Small intestine (tissue), 7 donors: ENCODE data around the gene FAM13A. TPM values are rescaled to one million over a fixed set of nuclear protein-coding genes. Genes with fewer than 3 reads are reported as not detected.

Experiments
- DNase-seq, 2 donors: peaks; one replicate each; pipeline versions ENCODE4 v3.0.0 to v3.0.0-alpha.2; 2013
- FAIRE-seq: peaks from 2 replicates; lab custom pipeline; 2012; peaks lifted over from hg19 to GRCh38; lab: Jason Lieb, UNC
- H3K27ac ChIP-seq, 3 donors: one replicate each; pipeline ENCODE4 v1.5.1; 2013; ENCODE audit warnings: low read length in 2 of 3, mild to moderate bottlenecking in 2 of 3, control low read depth in 1 of 3, inconsistent platforms in 1 of 3, low read depth in 1 of 3, moderate library complexity in 1 of 3
- H3K27me3 ChIP-seq, 3 donors: one replicate each; pipeline ENCODE4 v1.6.1; 2013; ENCODE audit warnings: low read length in 3 of 3, inconsistent platforms in 1 of 3; ENCODE audit not compliant: control insufficient read depth in 3 of 3, insufficient read depth in 3 of 3
- H3K36me3 ChIP-seq, 3 donors: one replicate each; pipeline ENCODE4 v1.6.1; 2013; ENCODE audit warnings: low read length in 3 of 3, inconsistent platforms in 1 of 3, low read depth in 1 of 3, mild to moderate bottlenecking in 1 of 3, moderate library complexity in 1 of 3; ENCODE audit not compliant: control insufficient read depth in 3 of 3, insufficient read depth in 2 of 3
- H3K4me1 ChIP-seq, 3 donors: one replicate each; pipeline ENCODE4 v1.6.1; 2013; ENCODE audit warnings: low read length in 2 of 3, inconsistent platforms in 1 of 3, low read depth in 1 of 3, mild to moderate bottlenecking in 1 of 3, moderate library complexity in 1 of 3; ENCODE audit not compliant: control insufficient read depth in 3 of 3, insufficient read depth in 2 of 3
- H3K4me3 ChIP-seq, 3 donors: one replicate each; pipeline ENCODE4 v1.5.1; 2013; ENCODE audit warnings: low read length in 3 of 3, control low read depth in 1 of 3, inconsistent platforms in 1 of 3, low read depth in 1 of 3, mild to moderate bottlenecking in 1 of 3, moderate library complexity in 1 of 3
- H3K9me3 ChIP-seq, 2 donors: one replicate each; pipeline ENCODE4 v1.6.1; 2013; ENCODE audit warnings: low read depth in 1 of 2, low read length in 1 of 2; ENCODE audit not compliant: control insufficient read depth in 2 of 2, insufficient read depth in 1 of 2
- WGBS, 3 donors: extraction: QIAGEN DNeasy Blood & Tissue Kit; methylation state at CpG; one replicate each; pipeline ENCODE4 v1.1.7; 2013; 5-methylcytosine and 5-hydroxymethylcytosine counted together
- polyA plus RNA-seq, 4 donors: library from polyadenylated mRNA; stranded (reverse) in 3 of 4; unstranded in 1 of 4; fragments of 200-250 nt in 3 of 4; fragments of 120-200 nt in 1 of 4; gene quantifications; one replicate each; pipeline versions ENCODE4 v1.2.1 to v1.2.3, GENCODE V29; 2013
- donor health status: healthy with polysubstance abuse.
- donor health status: control.
- donor health status: control.
- donor health status: Bipolar disorder and iron deficiency.
- donor health status: healthy.

FAM13A gene
- polyA plus RNA-seq, 4 donors = 11.2 to 81.0 (median 58.4) TPM

GRCh38 chr4:88693792-88694191 lies 363.2 kb downstream of the FAM13A start:
- peaks cover 0 to 15% (median 7%) of the 10 kb centered on the region in 3 donors for H3K36me3 ChIP-seq
- no peaks in the 10 kb centered on the region for H3K9me3 ChIP-seq
- no peak for DNase-seq
- FAIRE-seq = no peak
- no peak overlapping the region for H3K27ac ChIP-seq
- 81 to 87% (median 83%) methylated on average over 3 of the region's 3 CpGs for WGBS, 3 donors
- no peaks in the 10 kb centered on the region for H3K27me3 ChIP-seq
- no peak overlapping the region for H3K4me3 ChIP-seq
- no peaks in the 10 kb centered on the region for H3K4me1 ChIP-seq

- 97 to 99% (median 98%) methylated on average over 3 of the region's 3 CpGs for WGBS, 3 donors
- Histone ChIP-seq H3K36me3 (peaks cover 0 to 6% (median 4%) of the 10 kb centered on the region in 3 donors), H3K27ac (no peak overlapping the region), H3K4me3 (no peak overlapping the region), H3K4me1 (no peaks in the 10 kb centered on the region), H3K9me3 (no peaks in the 10 kb centered on the region), H3K27me3 (no peaks in the 10 kb centered on the region)
- DNase-seq (no peak), FAIRE-seq (no peak)
Observed at GRCh38 chr4:88690355-88690754, 366.6 kb downstream of the FAM13A start.

- DNase-seq (no peak), FAIRE-seq (no peak)
- no peaks in the 10 kb centered on the region for H3K4me1 ChIP-seq
- no peaks in the 10 kb centered on the region for H3K27me3 ChIP-seq
- H3K27ac ChIP-seq = no peak overlapping the region
- 93 to 97% (median 97%) methylated on average over 5 of the region's 5 CpGs for WGBS, 3 donors
- H3K9me3 ChIP-seq = no peaks in the 10 kb centered on the region
- H3K36me3 ChIP-seq = peaks cover 2 to 17% (median 10%) of the 10 kb centered on the region in 3 donors
- no peak overlapping the region for H3K4me3 ChIP-seq
Observed at GRCh38 chr4:88681209-88681608, 375.8 kb downstream of the FAM13A start.

Other genes with a start within 250 kb of the FAM13A start
- 10 to 100 TPM in 1 of 4 donors, 1 to 10 TPM in 3; 4.1 to 11.7 (median 5.4) TPM for gene TIGD2, start 54.3 kb upstream of the FAM13A start, polyA plus RNA-seq